ENCODE data around the gene CYP1A2. TPM values are rescaled to one million over a fixed set of nuclear protein-coding genes. Genes with fewer than 3 reads are reported as not detected.

CYP1A2 gene
- total and polyA plus RNA-seq, 2 donors (not counting 1 experiment from before 2014, with no cell fraction given), result not detected

- Histone ChIP-seq H3K79me2 (ENCODE audit: control insufficient read depth, insufficient read depth, low read length) (peaks cover 70% of the 10 kb centered on the region), H4K20me1 (ENCODE audit: control insufficient read depth, insufficient read depth, low read length, poor library complexity, severe bottlenecking) (peaks cover 95% of the 10 kb centered on the region), H3K27me3 (replicated peaks in 1 of 4; ENCODE audit: control extremely low read depth in 1 of 4, control insufficient read depth in 3 of 4, insufficient read depth in 4 of 4, low read length in 3 of 4) (no peaks in the 10 kb centered on the region), H3K27ac (ENCODE audit: low read length in 2 of 2) (peak overlapping the region; percentile 89 to 93), H3K4me3 (ENCODE audit: control extremely low read depth in 1 of 5, extremely low read depth in 1 of 5, insufficient read depth in 1 of 5, low read depth in 2 of 5, low read length in 4 of 5) (no peak overlapping the region), H3K9me3 (ENCODE audit: control extremely low read depth in 1 of 3, control insufficient read depth in 2 of 3, insufficient read depth in 1 of 3, low read length in 2 of 3) (no peaks in the 10 kb centered on the region), H3K4me1 (ENCODE audit: control insufficient read depth in 2 of 2, insufficient read depth in 2 of 2, low read length in 2 of 2) (peaks cover 63 to 67% of the 10 kb centered on the region in 2 donors), H3K36me3 (replicated peaks in 1 of 2; ENCODE audit: control extremely low read depth in 1 of 2, control insufficient read depth in 1 of 2, extremely low read depth in 1 of 2, insufficient read depth in 2 of 2, low read length in 1 of 2) (peaks cover 0 to 92% of the 10 kb centered on the region in 2 experiments), H2AFZ (ENCODE audit: insufficient read depth, low read depth, low read length, poor library complexity, severe bottlenecking) (no peak overlapping the region), H3K9ac (ENCODE audit: low read length) (no peak overlapping the region), H3K4me2 (replicated peaks; ENCODE audit: low read depth, low read length, poor library complexity, severe bottlenecking) (peak overlapping the region; percentile 62)
- Mint-ChIP-seq H3K27ac (peak overlapping the region; percentile 90), H3K27me3 (no peaks in the 10 kb centered on the region), H3K9me3 (ENCODE audit: insufficient read depth) (no peaks in the 10 kb centered on the region), H3K4me1 (peaks cover 56% of the 10 kb centered on the region), H3K4me3 (peak overlapping the region; percentile 78)
- peak; percentile 79 for DNase-seq
- ChIA-PET CTCF (interaction anchor here (0.7 to 37.1 kb wide), 22 partner anchors 9 to 398 kb away, joined by 3 to 2548 read pairs (median 5); partner anchors contain the start of genes CLK3, CPLX3, CSK and FAM219B), POLR2A (interaction anchor here (0.9 to 15.8 kb wide), 6 partner anchors 8 to 44 kb away, joined by 3 to 572 read pairs (median 8); partner anchors contain the start of gene CSK)
- intact Hi-C loops (cut with micrococcal nuclease), result no loop called here
- ATAC-seq (ENCODE audit: low read depth), result peak; percentile 35
- 79% methylated on average over 10 of the region's 16 CpGs for WGBS (ENCODE audit: insufficient coverage)
- TF ChIP-seq, protein P1, sequence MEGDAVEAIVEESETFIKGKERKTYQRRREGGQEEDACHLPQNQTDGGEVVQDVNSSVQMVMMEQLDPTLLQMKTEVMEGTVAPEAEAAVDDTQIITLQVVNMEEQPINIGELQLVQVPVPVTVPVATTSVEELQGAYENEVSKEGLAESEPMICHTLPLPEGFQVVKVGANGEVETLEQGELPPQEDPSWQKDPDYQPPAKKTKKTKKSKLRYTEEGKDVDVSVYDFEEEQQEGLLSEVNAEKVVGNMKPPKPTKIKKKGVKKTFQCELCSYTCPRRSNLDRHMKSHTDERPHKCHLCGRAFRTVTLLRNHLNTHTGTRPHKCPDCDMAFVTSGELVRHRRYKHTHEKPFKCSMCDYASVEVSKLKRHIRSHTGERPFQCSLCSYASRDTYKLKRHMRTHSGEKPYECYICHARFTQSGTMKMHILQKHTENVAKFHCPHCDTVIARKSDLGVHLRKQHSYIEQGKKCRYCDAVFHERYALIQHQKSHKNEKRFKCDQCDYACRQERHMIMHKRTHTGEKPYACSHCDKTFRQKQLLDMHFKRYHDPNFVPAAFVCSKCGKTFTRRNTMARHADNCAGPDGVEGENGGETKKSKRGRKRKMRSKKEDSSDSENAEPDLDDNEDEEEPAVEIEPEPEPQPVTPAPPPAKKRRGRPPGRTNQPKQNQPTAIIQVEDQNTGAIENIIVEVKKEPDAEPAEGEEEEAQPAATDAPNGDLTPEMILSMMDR (IDR thresholded peaks at IDR 0.05), result no peak
- TF ChIP-seq EZH2 (IDR thresholded peaks at IDR 0.05; ENCODE audit: borderline replicate concordance, insufficient read depth, low read depth, low read length, poor library complexity, severe bottlenecking), result no peak
These were observed 50.7 kb downstream of the CYP1A2 start for GRCh38 chr15:74799255-74799855.
